GM12873 (cell line): ENCODE results near the gene GPATCH2L.

Experiments
- TF ChIP-seq, protein P1 (sequence below): IDR thresholded peaks from 2 replicates; pipeline ENCODE4 v1.5.1; 2012; ENCODE audit warnings: low read depth, mild to moderate bottlenecking, moderate library complexity, low read length, control low read depth; ENCODE audit not compliant: insufficient read depth; ENCODE audit errors: missing control alignments

Gene GPATCH2L

DNA sequence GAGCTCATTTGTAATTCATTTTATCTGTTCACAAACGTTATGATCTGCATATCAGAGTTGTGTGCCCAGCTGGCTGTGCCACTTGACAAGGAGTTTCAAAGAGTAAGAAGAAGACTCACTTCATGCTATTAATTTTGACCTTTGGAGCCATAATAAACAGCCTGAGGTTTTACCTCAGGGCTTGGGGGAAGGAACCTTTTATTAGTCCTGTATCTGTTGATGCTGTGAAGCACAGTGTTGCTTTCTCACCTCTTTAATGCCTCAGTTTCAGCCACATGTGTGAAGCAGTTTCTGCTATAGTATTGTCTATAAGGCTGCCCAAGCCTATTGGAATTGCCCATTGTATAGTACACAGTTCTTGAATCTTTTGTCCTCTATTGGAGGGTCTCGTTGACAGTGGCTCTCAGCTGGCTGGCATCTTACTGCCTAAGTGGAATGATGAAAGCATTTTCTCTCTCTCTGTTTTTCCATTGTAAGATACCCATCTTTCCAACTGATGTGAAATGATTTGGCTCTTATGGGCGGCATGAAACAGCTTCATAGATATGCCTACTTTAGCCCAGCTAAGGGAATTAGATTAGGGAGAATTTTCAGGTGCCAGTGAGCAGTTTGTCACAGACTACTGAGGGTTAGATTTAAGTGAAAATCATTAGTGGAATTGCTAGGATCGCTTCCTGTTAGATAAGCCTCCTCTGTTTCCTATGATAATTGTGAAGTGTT is 34.7 kb downstream of the GPATCH2L start:
- TF ChIP-seq, protein P1, sequence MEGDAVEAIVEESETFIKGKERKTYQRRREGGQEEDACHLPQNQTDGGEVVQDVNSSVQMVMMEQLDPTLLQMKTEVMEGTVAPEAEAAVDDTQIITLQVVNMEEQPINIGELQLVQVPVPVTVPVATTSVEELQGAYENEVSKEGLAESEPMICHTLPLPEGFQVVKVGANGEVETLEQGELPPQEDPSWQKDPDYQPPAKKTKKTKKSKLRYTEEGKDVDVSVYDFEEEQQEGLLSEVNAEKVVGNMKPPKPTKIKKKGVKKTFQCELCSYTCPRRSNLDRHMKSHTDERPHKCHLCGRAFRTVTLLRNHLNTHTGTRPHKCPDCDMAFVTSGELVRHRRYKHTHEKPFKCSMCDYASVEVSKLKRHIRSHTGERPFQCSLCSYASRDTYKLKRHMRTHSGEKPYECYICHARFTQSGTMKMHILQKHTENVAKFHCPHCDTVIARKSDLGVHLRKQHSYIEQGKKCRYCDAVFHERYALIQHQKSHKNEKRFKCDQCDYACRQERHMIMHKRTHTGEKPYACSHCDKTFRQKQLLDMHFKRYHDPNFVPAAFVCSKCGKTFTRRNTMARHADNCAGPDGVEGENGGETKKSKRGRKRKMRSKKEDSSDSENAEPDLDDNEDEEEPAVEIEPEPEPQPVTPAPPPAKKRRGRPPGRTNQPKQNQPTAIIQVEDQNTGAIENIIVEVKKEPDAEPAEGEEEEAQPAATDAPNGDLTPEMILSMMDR, result no peak

DNA sequence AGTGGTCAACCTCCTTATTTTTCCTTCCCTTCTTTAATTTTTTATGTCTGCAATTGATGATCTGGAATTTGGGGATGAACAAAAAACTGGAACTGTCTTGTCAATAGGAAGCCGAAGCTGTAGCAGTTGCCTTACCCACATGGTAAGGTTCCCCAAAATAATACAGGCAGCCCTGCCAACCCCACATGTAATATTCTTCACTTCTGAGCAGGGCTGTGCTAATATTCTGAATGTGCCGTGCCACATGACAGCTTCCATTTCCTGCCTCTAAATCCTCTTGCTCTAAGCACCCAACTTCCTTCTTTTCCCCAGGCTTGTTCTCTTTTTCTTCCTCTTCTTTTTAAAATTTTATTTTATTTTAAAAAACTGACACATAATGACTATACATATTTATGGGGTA is 39.6 kb downstream of the GPATCH2L start:
- TF ChIP-seq, protein P1, result no peak

DNA sequence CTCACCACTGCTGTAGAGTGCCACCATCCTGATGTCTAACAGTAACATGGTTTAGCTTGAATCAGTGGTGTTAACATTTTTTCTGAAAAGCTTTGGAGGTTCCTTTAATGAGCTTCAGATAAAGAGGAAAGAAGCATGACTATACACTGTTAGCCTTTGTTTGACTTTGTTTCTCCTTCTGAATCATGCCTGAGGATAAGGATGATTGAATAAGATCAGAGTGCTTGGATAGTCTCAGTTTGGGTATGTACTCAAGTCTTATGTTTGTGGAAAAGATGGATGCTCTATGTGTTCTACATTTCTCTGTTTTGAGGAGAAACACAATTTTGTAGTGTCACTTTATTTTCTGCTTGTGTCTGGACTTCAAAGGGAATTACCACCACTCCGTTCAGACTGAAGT is 42.0 kb downstream of the GPATCH2L start:
- TF ChIP-seq, protein P1, result no peak

DNA sequence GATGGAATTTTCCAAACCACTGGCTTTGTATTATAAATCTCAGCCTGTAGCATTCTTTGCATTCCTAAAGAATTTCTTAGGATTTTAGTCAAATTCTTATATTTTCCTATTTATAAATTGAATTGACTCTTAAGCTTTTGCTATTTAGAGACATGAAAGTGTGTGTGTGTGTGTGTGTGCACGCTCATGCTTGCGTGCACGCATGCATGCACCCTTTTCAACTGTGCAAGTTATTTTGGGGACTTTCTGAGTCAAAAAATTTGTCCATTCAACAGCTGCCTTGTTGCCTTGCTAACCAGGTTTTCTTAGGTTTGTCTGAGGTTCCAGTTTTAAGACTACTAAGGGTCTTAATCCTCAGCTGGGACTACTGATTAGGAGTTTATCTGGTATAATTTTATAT is 42.6 kb downstream of the GPATCH2L start:
- TF ChIP-seq, protein P1, result no peak

DNA sequence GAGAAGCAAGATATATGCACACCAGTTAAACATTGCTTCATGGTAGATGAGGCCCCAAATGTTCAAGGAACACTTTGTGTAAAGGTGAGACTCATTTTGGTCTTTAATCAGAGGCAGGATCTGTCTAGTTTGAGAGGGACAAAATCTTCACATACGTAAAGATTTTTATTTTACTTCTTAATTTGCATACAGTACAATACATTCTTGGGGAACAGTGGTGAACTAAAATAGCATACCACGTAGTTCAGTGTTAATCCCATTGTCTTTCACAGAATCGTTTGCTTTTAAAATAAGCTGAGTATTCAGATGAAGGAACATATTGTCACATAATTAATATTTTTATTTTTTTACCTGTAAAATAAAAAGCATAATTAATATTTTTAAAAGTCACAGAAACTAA is 43.3 kb downstream of the GPATCH2L start:
- TF ChIP-seq, protein P1, result no peak

DNA sequence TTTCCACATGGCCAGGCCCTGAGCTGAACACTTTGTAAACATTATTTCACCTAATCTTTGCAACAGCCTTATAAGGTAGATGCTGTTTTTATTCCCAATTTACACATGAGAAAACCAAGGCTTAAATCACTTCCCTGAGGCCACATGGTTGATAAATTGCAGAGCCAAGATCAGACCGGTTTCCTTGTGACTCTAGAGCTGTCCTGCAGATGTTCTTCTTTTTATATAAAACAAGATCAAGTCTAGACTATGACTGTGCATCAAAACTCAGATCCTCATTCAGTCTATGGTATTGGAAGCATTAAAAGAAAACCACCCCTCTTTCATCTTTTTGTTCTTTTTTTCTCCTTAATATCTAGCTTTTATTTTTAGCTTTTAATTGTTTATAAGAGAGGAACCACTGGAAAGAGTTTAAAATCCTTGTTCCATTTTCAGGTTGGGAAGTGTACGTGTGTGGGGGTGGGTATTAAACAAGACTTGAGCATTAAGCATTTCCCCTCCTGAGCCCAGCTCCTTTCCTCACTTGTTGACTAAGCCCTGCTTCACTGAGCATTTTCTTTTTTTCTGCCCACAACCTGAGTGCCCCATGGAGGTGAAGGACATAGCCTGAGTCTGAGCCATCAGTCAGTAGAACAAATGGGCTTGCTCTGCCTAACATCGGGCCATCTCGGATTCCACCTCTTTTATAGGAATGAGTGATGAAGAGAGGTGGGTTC is 45.4 kb downstream of the GPATCH2L start:
- TF ChIP-seq, protein P1, result no peak

DNA sequence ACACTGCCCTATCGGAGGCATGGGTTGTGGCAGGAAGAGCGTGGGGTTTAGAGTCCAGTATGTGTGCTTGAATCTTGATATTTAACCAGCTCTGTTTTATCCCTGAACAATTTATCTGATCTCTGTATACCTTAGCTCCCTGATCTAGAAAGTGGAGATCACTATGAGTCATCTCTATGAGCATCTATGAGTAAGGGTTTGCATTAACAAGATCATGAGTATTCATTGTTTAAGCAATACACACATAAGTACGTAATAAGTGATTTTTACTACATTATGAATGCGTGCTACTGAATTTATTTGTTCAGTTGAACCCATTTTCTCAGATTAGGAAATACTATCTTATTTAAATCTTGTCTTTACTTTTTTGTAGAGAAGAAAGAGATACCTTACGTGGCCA is 49.4 kb downstream of the GPATCH2L start:
- TF ChIP-seq, protein P1, result no peak
